Body of pancreas (tissue), 4 donors: Measurements from ENCODE around the gene TSHZ2. TPM values are rescaled to one million over a fixed set of nuclear protein-coding genes. Genes with fewer than 3 reads are reported as not detected.

Source experiments
- ATAC-seq: fragments of 150-250 bp; one replicate; pipeline ENCODE4 v1.9.1; 2016
- DNase-seq, 4 donors: peaks; one replicate each; pipeline ENCODE4 v3.0.0-alpha.2; 2019
- H3K27ac ChIP-seq, 4 donors: fragments of 200-600 bp; sonication (generic); 1 replicate in 3 of 4; 2 replicates in 1 of 4; pipeline versions ENCODE4 v1.5.1 to v1.6.1; 2016 to 2019; ENCODE audit warnings: mild to moderate bottlenecking in 1 of 4, mixed read lengths in 1 of 4, moderate library complexity in 1 of 4
- H3K27me3 ChIP-seq, 2 donors: fragments of 200-600 bp; sonication (generic); one replicate each; pipeline ENCODE4 v1.6.0; 2016; ENCODE audit warnings: mild to moderate bottlenecking in 1 of 2
- H3K36me3 ChIP-seq, 2 donors: fragments of 200-600 bp; sonication (generic); replicated peaks in 1 of 2; 2 replicates each; pipeline ENCODE4 v1.5.1; 2016; ENCODE audit warnings: low read depth in 2 of 2; ENCODE audit not compliant: insufficient read depth in 1 of 2
- H3K4me1 ChIP-seq: fragments of 200-600 bp; sonication (generic); one replicate; pipeline ENCODE4 v1.6.0; 2016
- H3K4me3 ChIP-seq, 2 donors: fragments of 200-600 bp; sonication (generic); 1 replicate in 1 of 2; 2 replicates in 1 of 2; pipeline ENCODE4 v1.5.1; 2016 to 2019
- H3K9me3 ChIP-seq, 3 donors: fragments of 200-600 bp; sonication (generic); 1 replicate in 2 of 3; 2 replicates in 1 of 3; pipeline ENCODE4 v1.5.1; 2016
- CTCF ChIP-seq, 7 experiments: fragments of 450-650 bp in 4 of 7; fragments of 200-600 bp in 3 of 7; sonication (generic) in 3 of 7; IDR thresholded peaks; one replicate each; pipeline ENCODE4 v1.5.1; 2016 to 2019; ENCODE audit warnings: antibody characterized with exemption in 7 of 7
- POLR2A ChIP-seq, 3 donors: fragments of 450-650 bp; IDR thresholded peaks; one replicate each; pipeline ENCODE4 v1.6.1; 2016; ENCODE audit warnings: antibody characterized with exemption in 3 of 3, mild to moderate bottlenecking in 2 of 3
- WGBS, 2 donors: methylation state at CpG; one replicate each; pipeline ENCODE4 v1.1.5; 2017; 5-methylcytosine and 5-hydroxymethylcytosine counted together
- intact Hi-C: fragments of 100-400 bp; cut with DNase I; formaldehyde crosslinking; loops from one replicate; pipeline ENCODE4 v1.15.1; 2023
- total RNA-seq, 2 donors: library from RNA; depleted of rRNA; stranded (reverse); fragments of >200 nt; gene quantifications; one replicate each; pipeline ENCODE4 v1.1.0, GENCODE V29; 2016

The TSHZ2 gene
- total RNA-seq, 2 donors from 2014 or later = 6.0 to 9.6 TPM

GRCh38 chr20:53296451-53297153, 324.4 kb downstream of the TSHZ2 start:
- H3K36me3 ChIP-seq = no peaks in the 10 kb centered on the region
- H3K4me3 ChIP-seq = no peak overlapping the region
- H3K9me3 ChIP-seq = no peaks in the 10 kb centered on the region
- DNase-seq (no peak), ATAC-seq (no peak)
- TF ChIP-seq POLR2A (IDR thresholded peaks at IDR 0.05) = no peak
- no peak overlapping the region for H3K27ac ChIP-seq
- WGBS, 2 donors = 40 to 90% methylated on average over 2 of the region's 2 CpGs
- intact Hi-C loops = no loop called here
- no peaks in the 10 kb centered on the region for H3K4me1 ChIP-seq
- no peaks in the 10 kb centered on the region for H3K27me3 ChIP-seq

GRCh38 chr20:53297154-53297529, 325.0 kb downstream of the TSHZ2 start:
- H3K27me3 ChIP-seq = no peaks in the 10 kb centered on the region
- TF ChIP-seq CTCF (IDR thresholded peaks at IDR 0.05) (no peak), POLR2A (IDR thresholded peaks at IDR 0.05) (no peak)

GRCh38 chr20:53298260-53298659, 326.1 kb downstream of the TSHZ2 start:
- no peak for ATAC-seq
- intact Hi-C loops = no loop called here
- DNase-seq = no peak

More at GRCh38 chr20:53297154-53297529, 325.0 kb downstream of the TSHZ2 start:
- 86 to 92% methylated on average over 4 to 7 of the region's 7 CpGs for WGBS, 2 donors
- DNase-seq (no peak), ATAC-seq (no peak)
- Histone ChIP-seq H3K4me1 (no peaks in the 10 kb centered on the region), H3K36me3 (no peaks in the 10 kb centered on the region), H3K4me3 (no peak overlapping the region), H3K9me3 (no peaks in the 10 kb centered on the region), H3K27ac (no peak overlapping the region)
- intact Hi-C loops = no loop called here

GRCh38 chr20:53298911-53299310, 326.8 kb downstream of the TSHZ2 start:
- Histone ChIP-seq H3K27ac (no peak overlapping the region), H3K4me1 (peaks cover 8% of the 10 kb centered on the region), H3K4me3 (no peak overlapping the region), H3K36me3 (no peaks in the 10 kb centered on the region), H3K27me3 (no peaks in the 10 kb centered on the region), H3K9me3 (no peaks in the 10 kb centered on the region)
- DNase-seq = no peak
- ATAC-seq = no peak
- WGBS, 2 donors = 85 to 100% methylated on average over 1 of the region's 1 CpG
- intact Hi-C loops = no loop called here
- TF ChIP-seq POLR2A (IDR thresholded peaks at IDR 0.05) (no peak), CTCF (IDR thresholded peaks at IDR 0.05) (no peak)

More at GRCh38 chr20:53298260-53298659, 326.1 kb downstream of the TSHZ2 start:
- H3K4me1 ChIP-seq = peaks cover 8% of the 10 kb centered on the region
- H3K27ac ChIP-seq = no peak overlapping the region
- WGBS, 2 donors = 83 to 89% methylated on average over 6 of the region's 6 CpGs
- H3K36me3 ChIP-seq = no peaks in the 10 kb centered on the region
- no peak for TF ChIP-seq POLR2A (IDR thresholded peaks at IDR 0.05)
- no peak overlapping the region for H3K4me3 ChIP-seq
- H3K9me3 ChIP-seq = no peaks in the 10 kb centered on the region
- no peaks in the 10 kb centered on the region for H3K27me3 ChIP-seq

GRCh38 chr20:53299831-53300230, 327.7 kb downstream of the TSHZ2 start:
- TF ChIP-seq POLR2A (IDR thresholded peaks at IDR 0.05) = no peak
- TF ChIP-seq CTCF (IDR thresholded peaks at IDR 0.05) = no peak
- Histone ChIP-seq H3K36me3 (no peaks in the 10 kb centered on the region), H3K4me1 (peaks cover 8% of the 10 kb centered on the region), H3K9me3 (no peaks in the 10 kb centered on the region), H3K27me3 (no peaks in the 10 kb centered on the region), H3K27ac (no peak overlapping the region), H3K4me3 (no peak overlapping the region)
- intact Hi-C loops = no loop called here
- no peak for DNase-seq
- WGBS, 2 donors = 50 to 54% methylated on average over 4 of the region's 4 CpGs
- ATAC-seq = no peak

- intact Hi-C loops = no loop called here
- no peaks in the 10 kb centered on the region for H3K9me3 ChIP-seq
- H3K27ac ChIP-seq = no peak overlapping the region
- no peaks in the 10 kb centered on the region for H3K27me3 ChIP-seq
- ATAC-seq (no peak), DNase-seq (no peak)
- peaks cover 8% of the 10 kb centered on the region for H3K4me1 ChIP-seq
- no peaks in the 10 kb centered on the region for H3K36me3 ChIP-seq
- 64 to 74% methylated on average over 13 of the region's 13 CpGs for WGBS, 2 donors
- no peak overlapping the region for H3K4me3 ChIP-seq
- TF ChIP-seq POLR2A (IDR thresholded peaks at IDR 0.05) = no peak
- no peak for TF ChIP-seq CTCF (IDR thresholded peaks at IDR 0.05)
Observed at GRCh38 chr20:53301869-53302268, 329.7 kb downstream of the TSHZ2 start.
